COLO829 (cell line): Measurements from ENCODE around the gene RET.
A peak's percentile ranks its signal among the peaks of the same experiment; 100 is the strongest.
"Not testable (repeated sequence)": the region's sequence is repeated elsewhere in the genome, so short reads cannot be mapped to it uniquely, and the experiment has no call there.

Source experiments
- DNase-seq: peaks from one replicate; pipeline ENCODE4 v3.0.0; 2012; ENCODE audit warnings: low spot score

The RET gene

DNA sequence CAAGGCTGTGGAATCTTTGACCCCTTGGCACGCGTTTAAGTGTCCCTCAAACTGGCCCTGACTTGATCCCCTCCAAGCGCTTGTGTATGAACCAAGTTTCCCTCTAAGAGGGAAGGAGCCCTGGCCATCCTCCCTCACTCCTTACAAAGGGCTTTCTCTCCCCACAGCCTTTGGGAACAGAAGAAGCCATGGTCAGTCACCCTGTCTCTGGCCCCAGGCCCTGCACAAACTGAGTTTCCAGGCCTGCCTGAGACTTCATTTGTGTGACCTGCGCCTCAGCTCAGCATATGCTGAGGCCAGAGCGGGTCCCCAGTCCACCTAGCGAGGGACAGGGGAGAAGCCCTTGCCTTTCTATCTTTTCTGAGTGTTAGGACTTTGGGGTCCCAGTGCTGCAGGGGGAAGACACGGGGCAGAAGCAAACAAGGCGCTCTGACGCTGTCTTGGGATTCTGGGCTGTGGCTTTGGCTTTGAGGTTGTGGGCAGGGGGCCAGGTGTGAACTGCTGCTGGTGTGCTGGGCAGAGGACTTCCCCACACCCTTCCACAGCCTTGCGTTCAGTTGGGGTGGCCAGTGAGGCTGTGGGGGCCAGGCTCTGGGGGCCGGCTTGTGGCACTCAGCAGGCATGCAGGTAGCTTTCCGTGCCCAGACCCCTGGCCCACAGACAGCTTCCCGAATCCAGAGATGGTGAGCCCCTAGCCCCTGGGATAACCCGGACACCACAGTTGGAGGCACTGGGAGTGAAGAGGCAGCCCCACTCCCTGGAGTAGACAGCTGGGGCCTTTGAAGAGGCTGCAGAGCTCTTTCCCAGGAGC is 1.5 kb downstream of the RET start:
- no peak for DNase-seq

DNA sequence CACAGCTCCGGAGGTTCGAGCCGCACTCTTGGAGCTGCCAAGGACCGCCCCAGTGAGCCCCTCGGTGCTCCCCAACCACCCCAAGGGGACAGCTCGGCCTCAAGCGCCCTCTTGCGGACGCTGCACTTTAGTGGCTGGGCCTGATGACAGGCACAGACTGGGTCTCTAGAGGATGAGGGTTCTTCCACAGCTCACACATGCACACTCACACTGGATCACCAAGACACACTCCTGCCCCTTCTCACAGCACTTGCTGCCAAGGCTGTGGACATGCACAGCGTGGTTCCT is 2.1 kb downstream of the RET start:
- DNase-seq, result no peak

DNA sequence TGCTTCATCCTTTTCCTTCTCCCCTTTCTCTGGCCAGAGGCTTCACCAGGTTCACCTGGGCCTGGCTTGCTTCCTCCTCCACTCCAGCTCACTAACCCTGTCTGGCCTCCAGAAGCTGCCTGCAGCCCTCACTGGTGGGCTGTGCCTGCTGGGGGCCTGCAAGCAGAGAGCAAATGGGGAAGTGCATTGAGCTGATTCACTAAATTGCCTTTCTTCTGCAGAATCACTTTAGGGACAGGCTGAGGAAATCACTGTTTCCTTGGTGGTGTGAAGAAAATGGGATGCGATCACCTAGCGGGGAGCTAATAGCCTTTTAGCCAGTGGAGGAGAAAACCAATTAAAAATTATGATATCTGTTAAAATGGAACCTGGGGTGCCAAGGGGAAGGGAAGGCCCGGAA is 3.0 kb downstream of the RET start:
- DNase-seq, result no peak

DNA sequence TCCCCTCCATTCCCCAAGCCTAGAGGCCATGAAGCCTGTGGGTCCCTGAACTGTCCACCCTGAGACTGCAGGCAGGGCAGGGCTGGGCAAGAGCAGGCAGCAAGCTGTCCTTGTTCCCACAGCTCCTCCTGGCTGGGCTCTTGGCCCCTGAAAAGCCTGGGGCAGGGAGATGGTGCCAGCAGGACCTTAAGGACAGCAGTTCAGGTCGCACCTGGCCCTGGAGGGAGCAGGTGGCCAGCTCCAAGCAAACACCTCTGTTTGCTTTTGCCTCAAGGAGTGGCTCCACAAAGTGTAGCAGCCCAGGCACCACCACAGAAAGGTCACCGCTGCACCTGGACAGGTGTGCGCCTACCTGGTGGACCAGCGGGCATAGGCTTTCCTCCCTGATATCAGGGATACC is 5.2 kb downstream of the RET start:
- DNase-seq, result no peak

DNA sequence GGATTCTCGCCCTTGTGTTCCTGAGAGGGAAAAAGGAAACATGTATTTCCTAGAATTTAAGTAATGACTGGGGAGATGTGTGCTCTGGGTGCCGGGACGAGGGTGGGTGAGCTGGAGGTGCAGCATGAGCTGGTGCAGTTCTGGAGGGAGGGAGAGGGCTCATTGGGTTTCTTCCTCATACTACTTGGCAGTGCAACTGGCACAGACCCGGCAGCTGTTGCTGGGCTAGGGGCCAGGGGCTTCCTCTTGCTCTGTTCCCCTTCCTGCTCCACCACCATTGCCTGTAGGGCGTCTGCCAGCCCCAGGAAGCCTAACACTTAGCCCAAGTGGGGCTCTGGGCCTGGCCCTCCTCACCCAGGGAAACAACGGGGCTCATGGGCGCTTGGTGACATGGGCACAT is 5.9 kb downstream of the RET start:
- no peak for DNase-seq

DNA sequence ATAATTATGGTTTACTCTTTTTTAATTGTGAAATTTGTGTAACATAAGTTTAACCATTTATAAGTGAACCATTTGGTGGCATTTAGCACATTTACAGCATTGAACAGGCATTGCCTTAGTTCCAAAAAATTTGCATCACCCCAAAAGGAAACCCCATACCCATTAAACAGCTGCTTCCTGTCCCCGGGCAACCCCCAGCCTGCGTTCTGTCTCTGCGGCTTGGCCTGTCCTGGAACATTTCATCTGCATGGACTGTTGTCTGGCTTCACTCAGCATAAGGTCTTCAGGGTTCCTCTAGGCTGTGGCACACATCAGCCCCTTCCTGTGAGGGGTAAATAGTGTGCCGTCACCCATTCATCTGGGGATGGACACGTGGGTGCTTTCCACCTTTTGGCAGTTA is 6.9 kb downstream of the RET start:
- no peak for DNase-seq

DNA sequence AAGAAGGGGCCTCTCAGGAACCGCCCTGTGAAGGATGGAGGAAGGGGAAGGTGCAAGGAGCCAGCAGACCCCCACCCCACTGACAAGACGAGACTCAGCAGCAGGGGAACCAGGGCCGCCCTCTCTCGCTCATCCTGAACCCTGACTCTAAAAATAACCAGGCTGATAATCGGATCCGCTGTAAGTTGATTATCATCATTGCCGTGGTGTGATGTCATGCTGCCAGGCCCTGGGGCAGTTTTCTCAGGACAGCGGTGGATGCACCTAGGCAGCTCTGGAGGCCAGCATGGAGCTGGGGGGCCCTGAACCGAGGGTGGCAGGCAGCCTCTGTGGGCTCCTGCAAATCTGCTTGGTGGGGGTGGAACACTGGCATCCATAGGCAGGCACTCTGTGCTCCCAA is 7.9 kb downstream of the RET start:
- no peak for DNase-seq

DNA sequence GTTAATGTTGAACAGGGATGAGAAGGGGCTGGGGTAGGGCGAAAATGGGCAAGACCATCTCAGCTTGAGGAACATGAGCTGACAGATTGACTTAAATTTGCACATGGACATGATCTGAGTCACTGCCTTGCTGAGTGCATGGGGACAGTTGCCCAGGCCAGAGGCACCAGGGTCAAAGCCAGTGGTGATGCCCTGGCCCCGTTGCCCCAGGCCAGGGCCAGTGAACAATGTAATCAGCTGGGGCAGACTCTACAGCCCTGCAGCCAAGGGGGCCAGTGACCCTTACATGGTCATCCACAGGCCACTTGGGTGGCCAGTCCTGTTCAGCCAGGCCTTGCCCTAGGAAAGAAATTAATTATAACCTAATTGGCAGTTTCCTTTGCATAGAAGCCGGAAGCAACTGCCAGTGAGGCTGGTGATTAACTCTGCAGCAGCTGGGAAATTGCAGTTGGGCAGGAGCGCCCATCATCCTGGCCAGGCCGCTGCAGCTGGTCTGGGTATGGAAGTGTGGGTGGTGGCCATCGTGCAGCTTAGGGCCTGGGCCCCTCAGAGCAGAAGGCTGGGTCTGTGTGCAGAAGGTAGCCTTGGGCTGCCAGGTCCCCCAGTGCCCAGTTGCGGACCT is 9.6 kb downstream of the RET start:
- no peak for DNase-seq

DNA sequence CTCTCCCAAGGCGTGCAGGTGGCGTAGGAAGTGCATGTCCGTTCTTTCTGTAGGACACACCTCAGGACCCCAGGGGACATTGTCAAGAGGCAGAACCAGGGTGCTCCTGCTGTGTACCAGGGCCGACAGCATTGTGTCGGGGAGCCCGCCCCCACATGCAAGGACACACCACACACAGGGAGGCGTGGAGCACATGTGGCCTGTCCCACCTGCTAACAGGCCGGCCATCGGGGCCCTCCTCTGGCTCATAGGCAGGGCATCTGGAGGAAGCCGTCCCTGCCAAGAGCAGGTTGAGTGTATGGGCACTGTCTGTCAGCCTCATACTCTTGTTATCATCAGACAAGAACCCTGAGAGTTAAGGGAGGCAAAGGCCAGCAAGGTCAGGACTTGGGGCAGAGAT is 12.7 kb downstream of the RET start:
- DNase-seq, result no peak

DNA sequence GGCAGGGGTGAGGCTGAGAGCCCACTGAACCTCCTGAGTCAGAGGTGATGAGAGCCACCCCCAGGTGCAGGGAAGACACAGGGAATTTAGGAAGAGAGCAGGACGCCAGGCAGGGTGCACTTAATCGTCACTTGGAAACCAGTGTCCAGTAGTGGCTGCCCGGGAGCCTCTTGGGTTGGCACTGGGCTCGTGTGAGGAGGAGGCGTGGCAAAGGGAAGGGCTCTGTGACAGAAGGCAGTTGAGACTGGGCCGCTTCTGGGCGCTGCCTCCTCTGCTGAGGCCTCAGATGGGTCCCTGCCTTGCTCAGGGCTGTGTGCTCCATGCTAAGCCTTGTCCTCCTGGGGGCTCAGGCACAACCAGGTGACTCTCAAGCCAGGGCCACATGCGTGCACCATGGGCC is 13.3 kb downstream of the RET start:
- no peak for DNase-seq

DNA sequence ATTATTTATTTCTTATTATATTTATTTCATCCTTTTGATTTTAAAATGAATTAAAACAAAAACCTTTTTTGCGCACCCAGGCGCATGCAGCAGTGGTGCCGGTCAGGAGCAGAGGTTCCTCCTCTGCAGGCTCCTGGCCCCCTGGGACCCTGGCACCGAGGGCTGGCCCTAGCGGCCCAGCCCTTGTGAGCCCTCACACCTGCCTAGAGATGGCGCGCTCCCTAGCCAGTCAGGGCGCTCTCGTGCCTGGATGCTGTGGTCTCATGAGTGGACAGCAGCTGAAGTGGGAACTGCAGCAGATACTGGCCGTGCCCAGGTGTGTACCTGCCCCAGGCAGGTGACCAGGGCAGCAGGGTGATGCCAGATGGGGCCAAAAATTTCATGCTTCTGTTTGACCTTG is 13.8 kb downstream of the RET start:
- DNase-seq, result no peak

DNA sequence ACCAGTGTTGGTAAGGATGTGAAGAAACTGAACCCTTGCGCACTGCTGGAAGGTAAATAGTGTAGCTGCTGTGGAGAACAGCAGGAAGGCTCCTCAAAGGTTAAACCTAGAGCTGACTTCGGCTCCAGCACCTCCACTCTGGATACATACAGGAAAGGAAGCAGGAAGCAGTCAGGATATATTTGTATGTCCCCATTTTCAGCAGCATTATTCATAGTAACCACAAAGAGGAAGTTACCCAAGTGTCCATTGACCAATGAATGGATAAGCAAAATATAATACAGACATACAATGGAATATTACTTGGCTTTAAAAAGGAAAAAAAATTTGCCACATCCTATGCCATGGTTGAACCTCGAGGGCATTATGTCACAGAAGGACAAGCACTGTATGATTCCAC is 15.0 kb downstream of the RET start:
- DNase-seq, result no peak

DNA sequence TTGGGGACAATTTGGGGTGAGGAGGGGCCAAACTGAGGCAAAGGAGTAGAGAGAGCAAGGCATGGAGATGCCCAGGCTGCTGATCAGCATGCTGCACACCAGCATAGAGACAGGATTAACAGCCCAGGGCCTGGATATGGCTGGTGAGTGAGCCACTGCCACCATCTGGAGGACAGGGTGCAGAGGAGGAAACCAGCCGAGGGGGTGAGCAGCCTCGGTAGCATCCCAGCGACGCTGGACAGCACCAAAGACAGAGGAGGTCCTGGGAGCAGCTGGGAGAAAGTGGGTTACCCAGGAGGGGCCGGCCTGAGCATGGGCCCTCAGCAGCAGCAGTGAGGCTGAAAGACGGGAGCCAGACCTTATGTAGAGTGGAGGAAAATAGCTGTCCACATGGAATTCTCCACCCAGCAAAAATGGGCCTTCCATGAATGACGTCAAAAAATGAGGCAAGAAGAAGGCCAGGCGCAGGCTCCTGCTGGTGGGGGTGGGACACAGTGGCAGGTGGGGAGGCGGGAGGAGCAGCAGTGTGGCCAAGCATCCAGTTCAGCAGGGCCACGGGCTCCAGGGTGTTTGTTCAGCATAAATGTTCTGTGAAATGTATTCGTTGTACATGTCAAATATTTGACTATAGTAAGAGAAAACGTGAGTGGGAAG is 16.7 kb downstream of the RET start:
- DNase-seq, result no peak

DNA sequence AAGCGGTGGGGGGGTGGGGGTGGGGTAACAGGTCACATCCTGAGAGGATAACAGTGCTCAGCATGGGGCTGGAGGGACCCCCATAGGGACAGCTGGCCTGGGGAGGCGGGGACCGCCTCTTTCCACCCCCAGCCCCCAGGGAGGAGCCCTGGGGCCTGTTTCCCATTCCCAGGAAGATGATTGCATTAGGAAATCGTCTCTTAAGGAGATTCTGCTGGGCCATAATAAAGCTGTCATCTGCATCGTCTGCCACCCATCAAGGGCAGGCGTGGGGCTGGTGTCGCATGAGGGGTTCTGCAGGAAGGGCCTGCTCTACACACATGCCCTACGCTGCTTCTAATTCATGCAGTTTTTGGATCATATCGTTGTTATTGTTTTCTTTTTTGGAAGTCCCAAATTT is 17.2 kb downstream of the RET start:
- DNase-seq, result no peak

DNA sequence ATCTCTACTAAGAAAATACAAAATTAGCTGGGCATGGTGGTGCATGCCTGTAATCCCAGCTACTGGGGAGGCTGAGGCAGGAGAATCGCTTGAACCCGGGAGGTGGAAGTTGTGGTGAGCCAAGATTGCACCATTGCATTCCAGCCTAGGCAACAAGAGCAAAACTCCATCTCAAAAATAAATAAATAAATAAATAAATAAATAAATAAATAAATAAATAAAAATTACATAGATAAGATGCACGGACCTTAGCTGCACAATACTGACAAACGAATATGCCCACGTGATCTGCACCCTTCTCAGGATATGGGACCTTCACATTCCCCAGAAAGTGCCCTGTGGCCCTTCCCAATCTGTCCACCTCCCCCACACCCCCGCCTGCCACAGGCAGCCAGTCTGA is 22.5 kb downstream of the RET start:
- DNase-seq, result not testable (repeated sequence)

DNA sequence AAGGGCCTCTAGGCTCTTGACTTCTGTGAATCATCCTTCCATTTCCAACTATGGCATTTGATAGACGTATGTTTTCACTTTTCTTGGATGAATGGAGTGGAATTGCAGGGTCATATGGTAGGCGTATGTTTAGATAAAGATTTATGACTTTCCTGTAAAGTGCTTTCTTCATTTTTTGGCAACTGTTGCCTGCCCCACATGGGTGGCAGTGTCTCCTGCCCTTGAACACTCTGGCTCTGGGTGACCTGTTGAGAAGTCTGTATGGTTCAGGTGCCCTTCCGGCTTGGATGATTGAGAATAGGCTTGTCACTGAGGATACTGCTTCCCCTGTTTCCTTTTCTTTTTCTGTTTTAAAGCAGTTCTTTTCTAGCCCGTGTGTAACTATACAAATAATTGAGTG is 23.1 kb downstream of the RET start:
- DNase-seq, result no peak

DNA sequence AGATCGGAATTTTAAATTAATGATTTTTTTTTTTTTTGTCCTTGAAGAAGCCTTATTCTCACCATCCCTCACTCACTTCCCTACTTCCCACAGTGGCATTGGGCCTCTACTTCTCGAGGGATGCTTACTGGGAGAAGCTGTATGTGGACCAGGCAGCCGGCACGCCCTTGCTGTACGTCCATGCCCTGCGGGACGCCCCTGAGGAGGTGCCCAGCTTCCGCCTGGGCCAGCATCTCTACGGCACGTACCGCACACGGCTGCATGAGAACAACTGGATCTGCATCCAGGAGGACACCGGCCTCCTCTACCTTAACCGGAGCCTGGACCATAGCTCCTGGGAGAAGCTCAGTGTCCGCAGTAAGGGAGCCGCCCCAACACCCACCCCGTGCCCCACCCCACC is 23.5 kb downstream of the RET start:
- no peak for DNase-seq

DNA sequence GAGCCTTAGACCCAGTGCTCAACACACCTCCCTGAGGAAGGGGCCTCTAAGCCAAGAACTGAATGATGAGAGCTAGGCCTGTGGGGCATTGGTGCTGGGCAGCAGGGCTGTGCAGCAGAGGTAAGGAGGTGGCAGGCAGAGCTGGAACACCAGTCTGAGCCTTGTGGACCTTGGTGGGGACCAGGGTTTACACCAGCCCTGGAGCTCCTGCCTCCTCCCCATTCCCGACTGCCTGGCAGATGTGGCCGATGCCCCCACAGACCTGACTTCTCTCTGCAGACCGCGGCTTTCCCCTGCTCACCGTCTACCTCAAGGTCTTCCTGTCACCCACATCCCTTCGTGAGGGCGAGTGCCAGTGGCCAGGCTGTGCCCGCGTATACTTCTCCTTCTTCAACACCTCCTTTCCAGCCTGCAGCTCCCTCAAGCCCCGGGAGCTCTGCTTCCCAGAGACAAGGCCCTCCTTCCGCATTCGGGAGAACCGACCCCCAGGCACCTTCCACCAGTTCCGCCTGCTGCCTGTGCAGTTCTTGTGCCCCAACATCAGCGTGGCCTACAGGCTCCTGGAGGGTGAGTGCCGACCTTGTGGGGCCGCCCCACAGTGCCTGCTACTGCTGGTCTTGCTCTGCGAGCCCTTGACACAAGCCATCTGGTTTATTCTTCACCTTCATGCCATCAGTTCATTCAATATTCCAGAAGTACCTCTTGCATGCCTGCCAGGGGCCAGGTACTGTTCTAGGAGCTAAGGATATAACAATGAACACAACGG is 25.4 kb downstream of the RET start:
- DNase-seq, result no peak

DNA sequence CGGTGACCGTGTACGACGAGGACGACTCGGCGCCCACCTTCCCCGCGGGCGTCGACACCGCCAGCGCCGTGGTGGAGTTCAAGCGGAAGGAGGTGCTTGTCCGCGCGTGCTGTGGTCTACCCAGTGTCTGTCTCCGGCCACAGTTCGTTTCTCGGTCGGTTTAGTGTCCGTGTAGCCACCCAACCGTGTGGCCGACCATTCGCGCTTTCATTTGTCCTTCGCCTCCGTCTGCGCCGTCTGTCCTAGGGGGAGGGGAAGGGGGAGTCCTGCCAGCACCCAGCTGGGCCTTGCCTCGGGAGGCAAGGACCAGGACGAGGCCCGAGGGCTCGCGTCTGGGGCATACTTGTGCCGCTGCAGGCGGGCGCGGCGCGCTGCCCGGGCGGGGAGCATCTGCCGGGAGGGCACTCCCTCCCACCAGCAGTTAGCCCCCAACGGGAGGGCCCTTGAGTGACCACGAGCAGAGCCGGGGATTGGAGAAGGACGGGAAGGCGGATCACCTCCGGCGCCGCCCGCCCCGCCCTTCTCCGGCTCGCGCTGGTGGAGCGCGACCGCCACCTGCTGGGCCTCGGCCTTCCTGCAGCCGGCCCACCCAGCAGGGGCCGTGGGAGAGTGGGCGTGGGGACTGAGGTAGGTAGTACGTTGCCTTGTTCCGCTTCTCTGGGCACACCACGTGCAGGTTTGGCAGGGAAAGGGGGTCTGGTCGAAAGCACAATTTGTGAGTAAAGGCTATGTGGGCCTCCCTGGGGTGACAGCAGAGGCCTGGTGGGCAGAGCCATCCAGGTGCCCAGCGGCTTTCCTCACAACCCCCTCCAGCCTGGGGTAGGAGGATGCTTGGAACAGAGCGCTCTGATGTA is 28.5 kb downstream of the RET start:
- peak; percentile 48 for DNase-seq

DNA sequence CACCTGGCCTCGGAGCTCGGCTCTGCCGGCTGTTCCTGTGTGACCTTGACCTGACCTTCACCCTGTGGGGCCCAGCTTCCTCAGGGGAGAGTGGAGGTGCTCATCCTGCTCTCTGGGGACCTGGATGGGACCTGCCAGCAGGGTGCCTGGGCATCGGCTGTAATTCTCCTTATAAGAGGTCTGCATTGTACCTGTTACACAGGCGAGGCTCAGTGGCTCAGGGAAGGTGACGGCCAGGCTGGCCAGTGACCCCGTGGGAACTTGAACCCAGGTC is 29.0 kb downstream of the RET start:
- DNase-seq, result no peak

DNA sequence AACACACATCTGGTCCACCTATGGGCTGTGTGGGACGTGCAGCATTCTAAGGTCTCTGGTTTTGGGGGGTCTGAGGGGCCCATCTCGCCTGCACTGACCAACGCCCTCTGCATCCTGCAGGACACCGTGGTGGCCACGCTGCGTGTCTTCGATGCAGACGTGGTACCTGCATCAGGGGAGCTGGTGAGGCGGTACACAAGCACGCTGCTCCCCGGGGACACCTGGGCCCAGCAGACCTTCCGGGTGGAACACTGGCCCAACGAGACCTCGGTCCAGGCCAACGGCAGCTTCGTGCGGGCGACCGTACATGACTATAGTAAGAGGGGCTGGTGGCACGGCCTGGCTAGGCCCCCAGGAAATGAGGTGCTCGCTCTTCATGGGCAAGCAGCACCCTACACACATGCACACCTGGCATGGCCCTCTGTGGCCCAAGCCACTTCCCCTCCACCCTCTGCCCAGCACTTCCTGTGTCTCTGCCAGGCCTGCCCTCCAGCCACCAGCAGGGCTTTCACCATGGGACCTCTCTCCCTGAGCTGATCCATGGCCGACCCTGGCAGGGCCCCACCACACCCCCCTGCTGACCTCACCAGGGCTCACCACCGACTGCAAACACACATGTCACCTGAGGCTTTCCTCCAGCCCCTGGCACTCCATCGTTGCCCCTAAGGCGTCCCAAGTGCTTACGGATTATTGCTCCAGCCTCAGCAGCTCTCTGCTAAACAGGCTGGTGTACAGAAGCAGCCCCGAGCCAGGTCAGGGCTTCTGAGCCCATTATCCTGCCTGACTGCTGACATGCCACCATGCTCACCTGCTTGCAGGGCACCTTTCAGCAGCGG is 29.6 kb downstream of the RET start:
- no peak for DNase-seq
